GM19452 (cell line): ENCODE measurements around the gene WDR90.
A peak's percentile ranks its signal among the peaks of the same experiment; 100 is the strongest.

Source experiments
- ATAC-seq: cut with Tn5 transposase; IDR thresholded peaks from one replicate; pipeline ENCODE4 v1.9.1; 2021; ENCODE audit not compliant: unreplicated experiment

Gene WDR90

DNA sequence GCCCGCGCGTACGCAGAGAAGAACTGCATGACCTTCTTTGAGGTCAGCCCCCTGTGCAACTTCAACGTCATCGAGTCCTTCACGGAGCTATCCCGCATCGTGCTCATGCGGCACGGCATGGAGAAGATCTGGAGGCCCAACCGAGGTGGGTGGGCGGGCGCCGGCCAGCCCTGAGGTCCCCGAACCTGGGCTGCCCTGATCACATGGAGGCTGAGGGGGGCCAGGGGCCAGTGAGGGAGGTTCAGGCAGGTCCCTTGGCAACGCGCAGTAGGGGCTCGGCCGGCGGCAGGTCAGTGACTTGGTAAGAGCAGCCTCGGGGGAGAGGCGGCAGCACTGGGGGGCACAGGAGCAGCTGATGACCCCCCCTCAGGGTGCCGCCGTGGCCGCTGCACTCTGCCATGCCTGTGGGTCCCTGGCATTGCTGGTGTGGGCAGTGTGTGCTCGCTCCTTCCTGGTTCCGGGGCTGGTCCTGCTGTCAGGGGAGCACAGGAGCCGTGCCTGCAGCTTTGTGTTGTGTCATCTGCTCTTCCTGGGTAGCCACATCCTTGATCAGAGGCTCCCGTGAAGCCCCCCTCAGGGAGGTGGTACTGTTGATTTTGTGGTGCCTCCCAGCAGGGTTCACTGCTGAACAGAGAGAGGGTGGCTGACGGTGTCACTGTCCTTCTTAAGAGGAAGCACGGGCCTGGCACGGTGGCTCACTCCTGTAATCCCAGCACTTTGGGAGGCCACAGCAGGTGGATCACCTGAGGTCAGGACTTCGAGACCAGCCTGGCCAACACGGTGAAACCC lies 23.0 kb upstream of the WDR90 start:
- ATAC-seq: no peak

DNA sequence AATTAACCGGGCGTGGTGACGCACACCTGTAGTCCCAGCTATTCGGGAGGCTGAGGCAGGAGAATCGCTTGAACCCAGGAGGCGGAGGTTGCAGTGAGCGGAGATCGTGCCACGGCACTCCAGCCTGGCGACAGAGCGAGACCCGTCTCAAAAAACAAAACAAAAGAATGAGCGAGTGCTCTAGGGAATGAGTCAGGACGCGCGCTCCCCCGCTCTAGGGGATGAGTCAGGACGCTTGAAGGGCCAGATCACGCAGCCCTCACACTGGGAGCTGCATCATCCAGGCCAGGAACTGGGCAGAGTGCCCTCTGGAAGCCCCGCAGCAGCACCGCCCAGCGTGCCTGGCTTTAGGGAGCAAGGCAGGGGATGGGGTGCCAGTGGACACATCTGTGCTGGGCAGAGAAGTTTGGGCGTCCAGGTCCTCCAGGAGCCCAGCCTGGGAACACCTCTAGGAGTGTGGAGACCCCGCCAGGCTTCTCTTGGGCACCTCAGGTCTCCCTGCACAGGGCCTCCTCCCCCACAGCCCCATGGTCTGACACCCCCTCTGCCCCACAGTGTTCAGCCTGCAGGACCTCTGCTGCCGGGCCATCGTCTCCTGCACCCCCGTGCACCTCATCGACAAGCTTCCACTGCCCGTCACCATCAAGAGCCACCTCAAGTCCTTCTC lies 22.2 kb upstream of the WDR90 start:
- ATAC-seq: no peak

DNA sequence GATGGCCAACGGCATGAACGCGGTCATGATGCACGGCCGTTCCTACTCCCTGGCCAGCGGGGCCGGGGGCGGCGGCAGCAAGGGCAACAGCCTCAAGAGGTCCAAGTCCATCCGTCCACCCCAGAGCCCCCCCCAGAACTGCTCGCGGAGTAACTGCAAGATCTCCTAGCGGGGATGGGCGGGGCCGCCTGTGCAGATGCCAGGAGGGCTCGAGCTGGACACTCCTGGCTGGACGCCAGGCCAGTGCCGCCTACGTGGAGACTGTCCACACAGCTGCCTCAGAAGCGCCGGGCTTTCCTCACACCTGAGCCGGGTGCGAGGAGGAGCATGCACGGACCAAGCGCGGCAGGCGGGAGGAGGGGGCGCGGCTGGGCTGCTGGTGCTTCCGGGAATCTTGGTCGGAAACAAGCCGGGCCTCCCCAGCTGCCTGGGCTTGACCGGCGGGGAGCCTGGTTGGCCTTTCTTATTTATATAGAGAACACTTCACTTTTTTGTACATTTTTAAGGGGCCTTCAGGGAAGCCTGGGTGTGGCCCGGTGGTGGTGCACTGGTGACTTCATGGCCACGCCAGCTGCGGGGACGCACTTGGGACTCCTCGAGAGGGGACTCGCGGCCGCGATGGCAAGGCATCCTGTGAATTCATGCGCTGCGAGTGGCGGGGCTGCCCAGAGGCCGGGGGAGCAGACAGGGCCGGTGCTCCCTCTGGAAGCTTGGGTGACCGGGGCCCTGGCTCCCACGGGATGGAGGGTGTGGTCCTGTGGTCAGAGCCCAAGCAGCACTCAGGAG lies 21.5 kb upstream of the WDR90 start:
- ATAC-seq: no peak

DNA sequence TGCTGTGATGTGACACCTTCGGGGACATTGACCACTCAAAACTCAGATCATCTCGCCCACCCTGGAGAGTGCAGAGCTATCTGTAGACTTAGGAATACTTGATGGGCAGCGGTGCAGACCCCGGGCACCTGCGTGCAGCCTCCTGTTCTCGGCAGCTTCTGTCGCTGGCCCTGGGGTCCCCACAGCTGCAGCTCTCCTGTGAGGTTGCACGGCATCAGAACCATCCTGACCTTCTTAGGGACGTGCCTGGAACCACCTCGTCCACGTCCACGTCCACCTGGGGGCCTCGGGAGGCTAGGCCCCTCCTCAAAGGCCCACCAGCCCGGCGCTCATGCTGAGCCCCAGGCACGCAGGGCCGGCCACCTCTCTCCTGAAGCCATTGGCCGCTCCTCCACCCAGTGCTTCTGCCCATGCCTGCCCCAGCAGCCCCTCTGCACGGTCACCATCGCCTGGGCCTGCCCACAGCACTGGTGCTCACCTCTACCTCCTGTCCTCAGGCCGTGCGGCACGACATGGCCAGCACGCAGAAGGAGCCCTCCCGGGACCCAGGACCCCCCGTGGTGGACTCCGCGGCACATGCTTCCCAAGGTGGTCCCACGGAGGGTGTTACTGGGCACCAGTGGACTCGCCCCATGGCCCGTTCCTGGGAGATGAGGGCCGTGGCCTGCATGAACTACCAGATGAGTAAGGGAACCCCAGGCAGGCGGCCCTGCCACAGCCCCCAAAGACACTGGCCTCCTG lies 20.7 kb upstream of the WDR90 start:
- no peak for ATAC-seq

DNA sequence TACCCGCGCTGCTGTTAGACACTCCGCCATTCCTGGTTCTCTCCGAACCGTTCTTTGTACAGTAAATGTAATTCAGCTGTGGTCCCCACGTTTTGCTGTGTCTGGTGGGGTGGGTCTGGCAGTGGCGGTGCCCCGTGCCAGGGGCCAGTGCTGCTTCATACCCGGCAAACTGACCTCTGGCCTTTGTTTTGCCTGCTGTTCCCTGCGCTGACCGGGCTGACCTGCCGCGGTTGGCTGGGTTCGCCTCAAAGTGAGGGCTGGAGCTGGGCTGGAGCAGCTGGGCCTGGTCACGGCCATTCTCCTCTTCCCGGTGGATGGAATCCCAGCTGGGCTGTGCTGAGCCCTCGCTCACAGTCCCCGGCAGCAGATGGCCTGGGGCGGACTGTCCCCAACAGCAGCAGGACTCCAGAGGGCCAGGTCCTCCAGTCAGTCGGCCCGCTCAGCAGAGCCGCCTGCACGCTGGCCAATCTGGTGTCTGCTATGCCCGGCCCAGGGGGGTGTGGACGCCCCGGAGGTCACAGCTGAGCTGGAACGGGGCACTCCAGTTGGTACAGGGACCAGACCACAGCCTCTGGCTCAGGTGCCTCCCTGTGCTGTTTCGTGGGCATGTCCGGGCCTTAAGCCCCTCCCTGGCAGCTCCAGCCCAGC lies 19.9 kb upstream of the WDR90 start:
- no peak for ATAC-seq

DNA sequence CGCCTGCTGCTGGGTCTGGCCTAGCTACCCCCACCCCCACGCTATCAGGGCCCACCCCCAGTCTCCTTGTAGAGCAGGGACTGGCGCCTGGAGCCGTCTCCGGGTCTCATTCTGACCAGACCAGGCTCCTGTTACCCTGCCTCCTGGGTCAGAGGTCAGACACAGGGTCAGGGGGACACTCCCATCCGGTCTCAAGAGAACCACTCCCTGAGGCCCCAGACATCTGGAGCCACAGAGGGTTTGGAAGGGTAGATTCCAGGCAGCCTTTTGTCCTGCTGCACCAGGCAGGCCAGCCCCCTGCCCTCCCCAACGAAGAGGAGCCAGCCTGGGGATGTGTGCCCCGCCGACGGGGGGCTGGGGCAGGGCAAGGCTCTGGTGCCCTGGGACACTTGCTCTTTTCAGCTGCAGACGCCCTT lies 19.3 kb upstream of the WDR90 start:
- no peak for ATAC-seq

DNA sequence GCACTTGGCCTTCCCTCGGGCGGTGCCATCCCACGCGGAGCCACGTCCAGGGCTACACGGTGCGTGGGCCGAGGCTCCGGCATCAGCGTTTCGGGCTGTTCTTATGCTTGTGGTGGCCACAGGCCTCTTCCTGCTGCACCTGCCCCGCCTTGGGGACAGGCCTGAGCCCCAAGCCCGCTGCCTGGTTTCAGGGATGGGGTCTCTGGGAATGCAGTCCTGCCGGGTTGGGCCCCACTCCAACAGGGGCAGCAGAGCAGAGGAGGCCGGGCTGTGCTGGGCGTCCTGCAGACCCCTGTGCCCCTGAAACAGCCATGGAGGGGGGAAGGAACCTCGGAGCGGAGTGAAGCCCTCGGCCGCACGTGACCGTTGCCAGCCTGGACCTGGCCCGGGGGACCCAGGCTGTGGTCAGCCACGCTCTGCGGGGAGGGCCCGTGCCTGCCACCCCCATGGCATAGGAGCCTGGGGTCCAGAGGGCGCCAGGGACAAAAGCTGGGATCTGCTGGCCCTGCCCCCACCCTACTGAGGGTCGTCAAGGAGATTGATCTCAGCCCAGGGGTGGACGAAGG lies 18.8 kb upstream of the WDR90 start:
- ATAC-seq: no peak

DNA sequence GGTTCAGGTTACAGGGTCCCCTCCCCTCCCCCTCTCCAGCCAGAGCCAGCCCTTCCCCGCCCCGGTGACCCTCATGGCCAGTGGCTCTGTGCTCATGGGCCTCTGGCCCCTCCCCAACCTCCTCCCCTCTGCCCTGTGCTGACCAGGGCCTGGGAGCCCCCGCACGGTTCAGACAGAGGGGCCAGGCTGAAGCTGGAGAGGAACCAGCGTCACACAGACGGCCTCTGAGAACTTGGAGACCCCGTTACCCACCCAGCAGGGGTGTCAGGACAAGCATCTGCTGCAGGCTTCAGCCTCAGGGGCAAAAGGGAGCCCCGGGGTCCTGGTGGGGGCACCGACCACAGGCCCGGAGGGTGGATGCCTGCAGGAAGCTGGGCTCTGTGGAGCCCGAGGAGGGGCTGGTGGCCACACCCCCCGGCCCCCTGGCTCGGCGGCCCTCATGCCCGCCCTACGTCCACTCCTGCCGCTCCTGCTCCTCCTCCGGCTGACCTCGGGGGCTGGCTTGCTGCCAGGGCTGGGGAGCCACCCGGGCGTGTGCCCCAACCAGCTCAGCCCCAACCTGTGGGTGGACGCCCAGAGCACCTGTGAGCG lies 18.3 kb upstream of the WDR90 start, which contains the start of gene WFIKKN1:
Gene WFIKKN1 (plus strand): TSS at position 171 of the 591 bp plus-strand sequence. CDS start 269 bp downstream, at position 440.
- no peak for ATAC-seq

DNA sequence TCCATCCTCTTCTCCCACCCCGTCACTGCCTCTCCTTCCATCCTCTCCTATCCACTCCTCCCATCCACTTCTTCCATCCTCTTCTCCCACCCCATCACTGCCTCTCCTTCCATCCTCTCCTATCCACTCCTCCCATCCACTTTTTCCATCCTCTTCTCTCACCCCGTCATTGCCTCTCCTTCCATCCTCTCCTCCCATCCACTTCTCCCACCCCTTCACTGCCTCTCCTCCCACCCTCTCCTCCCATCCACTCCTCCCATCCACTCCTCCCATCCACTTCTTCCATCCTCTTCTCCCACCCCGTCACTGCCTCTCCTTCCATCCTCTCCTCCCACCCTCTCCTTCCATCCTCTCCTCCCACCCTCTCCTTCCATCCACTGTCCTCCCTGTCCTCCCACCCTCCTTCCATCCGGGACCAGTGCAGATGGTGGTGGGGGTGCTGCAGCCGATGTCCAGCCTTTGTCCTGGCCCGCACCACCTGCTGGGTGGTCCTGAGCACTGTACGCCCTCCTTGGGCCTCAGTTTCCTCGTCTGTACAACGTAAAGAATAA lies 17.3 kb upstream of the WDR90 start:
- no peak for ATAC-seq

DNA sequence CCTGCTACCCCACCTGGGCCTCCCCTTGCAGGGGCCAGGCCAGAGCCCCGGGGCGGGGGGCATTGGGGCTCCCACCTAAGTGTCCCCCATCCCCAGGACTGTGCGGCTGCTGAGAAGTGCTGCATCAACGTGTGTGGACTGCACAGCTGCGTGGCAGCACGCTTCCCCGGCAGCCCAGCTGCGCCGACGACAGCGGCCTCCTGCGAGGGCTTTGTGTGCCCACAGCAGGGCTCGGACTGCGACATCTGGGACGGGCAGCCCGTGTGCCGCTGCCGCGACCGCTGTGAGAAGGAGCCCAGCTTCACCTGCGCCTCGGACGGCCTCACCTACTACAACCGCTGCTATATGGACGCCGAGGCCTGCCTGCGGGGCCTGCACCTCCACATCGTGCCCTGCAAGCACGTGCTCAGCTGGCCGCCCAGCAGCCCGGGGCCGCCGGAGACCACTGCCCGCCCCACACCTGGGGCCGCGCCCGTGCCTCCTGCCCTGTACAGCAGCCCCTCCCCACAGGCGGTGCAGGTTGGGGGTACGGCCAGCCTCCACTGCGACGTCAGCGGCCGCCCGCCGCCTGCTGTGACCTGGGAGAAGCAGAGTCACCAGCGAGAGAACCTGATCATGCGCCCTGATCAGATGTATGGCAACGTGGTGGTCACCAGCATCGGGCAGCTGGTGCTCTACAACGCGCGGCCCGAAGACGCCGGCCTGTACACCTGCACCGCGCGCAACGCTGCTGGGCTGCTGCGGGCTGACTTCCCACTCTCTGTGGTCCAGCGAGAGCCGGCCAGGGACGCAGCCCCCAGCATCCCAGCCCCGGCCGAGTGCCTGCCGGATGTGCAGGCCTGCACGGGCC lies 16.5 kb upstream of the WDR90 start:
- no peak for ATAC-seq

DNA sequence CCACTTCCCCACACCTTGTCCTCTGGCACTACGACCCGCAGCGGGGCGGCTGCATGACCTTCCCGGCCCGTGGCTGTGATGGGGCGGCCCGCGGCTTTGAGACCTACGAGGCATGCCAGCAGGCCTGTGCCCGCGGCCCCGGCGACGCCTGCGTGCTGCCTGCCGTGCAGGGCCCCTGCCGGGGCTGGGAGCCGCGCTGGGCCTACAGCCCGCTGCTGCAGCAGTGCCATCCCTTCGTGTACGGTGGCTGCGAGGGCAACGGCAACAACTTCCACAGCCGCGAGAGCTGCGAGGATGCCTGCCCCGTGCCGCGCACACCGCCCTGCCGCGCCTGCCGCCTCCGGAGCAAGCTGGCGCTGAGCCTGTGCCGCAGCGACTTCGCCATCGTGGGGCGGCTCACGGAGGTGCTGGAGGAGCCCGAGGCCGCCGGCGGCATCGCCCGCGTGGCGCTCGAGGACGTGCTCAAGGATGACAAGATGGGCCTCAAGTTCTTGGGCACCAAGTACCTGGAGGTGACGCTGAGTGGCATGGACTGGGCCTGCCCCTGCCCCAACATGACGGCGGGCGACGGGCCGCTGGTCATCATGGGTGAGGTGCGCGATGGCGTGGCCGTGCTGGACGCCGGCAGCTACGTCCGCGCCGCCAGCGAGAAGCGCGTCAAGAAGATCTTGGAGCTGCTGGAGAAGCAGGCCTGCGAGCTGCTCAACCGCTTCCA lies 15.7 kb upstream of the WDR90 start:
- no peak for ATAC-seq

DNA sequence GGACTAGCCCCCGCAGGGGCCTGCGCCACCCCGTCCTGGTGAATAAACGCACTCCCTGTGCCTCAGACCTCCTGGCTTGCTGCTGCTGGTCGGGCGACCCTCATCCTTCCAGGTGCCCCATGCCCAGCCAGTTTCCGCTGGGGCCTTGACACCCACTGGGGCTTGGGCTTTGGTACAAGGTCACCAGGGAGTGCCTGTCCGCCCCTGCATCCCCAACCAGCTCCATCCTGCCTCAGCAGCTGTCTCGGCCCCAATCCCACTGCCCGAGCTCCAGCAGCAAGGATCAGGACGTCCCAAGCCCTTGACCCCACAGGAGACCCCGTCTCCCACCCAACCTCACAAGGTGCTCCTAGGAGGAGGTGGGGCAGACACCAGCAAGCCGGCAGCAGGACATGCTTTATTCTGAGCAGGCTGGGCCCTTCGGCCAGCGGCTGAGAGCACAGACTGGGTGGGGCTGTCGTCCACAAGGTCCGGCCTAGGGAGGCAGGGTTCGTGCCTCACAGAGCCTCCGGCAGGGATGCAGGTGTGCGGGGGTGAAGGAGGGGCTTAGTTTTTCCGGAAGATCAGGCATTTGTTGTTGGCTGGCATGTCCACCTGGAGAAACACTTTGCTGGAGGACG lies 15.0 kb upstream of the WDR90 start:
- ATAC-seq: no peak

DNA sequence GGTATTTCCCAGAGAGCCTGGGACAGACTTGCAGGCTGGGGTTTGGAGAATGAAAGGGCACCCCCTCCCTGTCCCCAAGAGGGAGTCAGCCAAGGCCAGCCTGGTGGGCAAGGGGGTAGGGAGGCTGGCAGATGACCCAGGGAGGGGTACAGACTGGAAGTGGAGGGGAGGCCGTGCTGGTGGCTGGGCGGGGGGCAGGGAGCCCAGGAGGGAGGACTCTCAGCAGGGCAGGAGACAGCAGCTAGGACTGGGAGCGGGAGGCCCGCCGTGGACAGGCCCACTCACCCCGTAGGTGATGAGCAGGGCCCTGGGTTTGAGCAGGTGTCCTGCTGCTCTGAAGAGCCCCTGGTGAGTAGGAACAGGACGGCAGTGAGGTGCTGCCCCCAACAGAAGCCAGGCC lies 14.2 kb upstream of the WDR90 start:
- no peak for ATAC-seq

DNA sequence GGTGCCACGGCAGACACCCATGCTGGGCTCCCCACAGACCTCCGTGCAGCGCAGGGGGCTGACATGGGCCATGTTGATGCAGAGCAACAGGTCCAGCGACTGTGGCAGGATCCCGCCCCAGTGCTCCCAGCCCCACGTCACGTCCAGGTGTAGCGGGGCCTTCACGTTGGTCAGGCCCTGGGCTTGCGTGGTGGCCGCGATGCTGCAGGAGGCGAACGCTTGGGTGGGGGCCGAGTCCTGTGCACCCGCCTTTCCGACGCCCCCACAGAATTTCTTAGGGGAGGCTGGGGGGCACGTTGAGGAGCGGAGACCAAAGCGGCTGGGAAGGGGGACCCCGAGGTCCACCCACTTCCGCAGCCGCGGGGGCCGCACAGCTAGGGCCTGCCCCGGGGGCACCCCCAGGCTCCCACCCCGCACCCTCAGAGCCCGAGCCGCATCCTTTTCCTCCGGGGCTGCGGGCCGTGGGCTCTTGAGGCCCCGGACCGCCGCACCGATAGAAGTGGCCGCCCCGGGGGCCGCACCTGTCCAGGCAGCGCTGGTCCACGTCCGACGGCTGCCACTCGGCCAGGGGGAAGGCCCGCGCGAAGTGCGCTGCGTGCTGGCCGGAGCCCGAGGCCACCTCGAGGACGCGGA lies 13.5 kb upstream of the WDR90 start:
- ATAC-seq: peak; percentile 10

DNA sequence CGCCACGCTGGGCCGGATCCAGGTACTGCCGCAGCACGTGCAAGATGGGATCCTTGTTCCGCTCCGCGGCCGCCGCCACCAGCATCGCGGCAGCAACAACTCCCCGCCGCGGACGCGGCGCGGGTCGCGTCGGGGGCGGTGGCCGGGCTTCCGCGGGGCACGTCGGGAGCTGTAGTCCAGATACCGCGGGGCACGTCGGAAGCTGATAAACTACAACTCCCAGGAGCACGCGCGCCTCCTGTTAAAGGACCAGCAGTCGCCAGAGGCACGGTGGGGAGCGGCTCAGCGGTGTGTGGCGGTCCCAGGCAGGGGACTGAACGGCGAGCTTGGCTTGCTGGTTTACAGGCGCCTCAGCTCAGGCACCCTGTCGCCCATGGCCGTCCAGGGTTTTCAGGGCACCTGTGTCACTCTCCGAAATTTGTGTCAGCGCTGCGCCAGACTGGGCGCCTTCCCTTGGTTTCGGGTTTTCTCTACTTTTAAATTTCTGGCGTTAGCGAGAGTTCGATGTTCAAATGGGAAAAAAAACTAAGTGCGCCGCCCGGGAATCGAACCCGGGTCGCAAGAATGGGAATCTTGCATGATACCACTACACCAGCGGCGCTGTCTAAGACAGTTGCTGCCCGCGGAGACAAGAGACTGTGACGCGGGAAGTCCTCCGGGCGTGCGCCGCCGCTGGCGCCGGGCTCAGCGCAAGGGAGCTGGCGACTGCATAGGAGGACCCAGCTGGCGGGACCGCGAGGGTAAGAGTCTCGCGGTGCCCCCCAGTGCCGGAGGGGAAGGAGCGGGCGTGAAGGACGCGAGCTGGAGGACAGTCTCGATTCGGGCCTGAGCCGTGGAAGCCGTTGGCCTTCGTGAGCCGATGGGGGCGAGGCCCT lies 12.7 kb upstream of the WDR90 start, which contains the start of gene METTL26:
Gene METTL26 (minus strand): TSS at position 100 of the 875 bp plus-strand sequence. CDS start 15 bp downstream, at position 85.
- ATAC-seq: peak; percentile 74
